Ovary (tissue), 9 donors: ENCODE data around the gene TM4SF18. TPM values are rescaled to one million over a fixed set of nuclear protein-coding genes. Genes with fewer than 3 reads are reported as not detected.

Source experiments
- DNase-seq, 5 donors: peaks; one replicate each; pipeline ENCODE4 v3.0.0-alpha.2; 2019 to 2020
- H3K27ac ChIP-seq, 2 donors: fragments of 200-600 bp; one replicate each; pipeline versions ENCODE4 v1.5.1 to v1.8.0; 2019 to 2022
- H3K27me3 ChIP-seq: fragments of 200-600 bp; one replicate; pipeline ENCODE4 v1.8.0; 2022
- H3K36me3 ChIP-seq: fragments of 200-600 bp; sonication (generic); one replicate; pipeline ENCODE4 v1.5.1; 2019
- H3K4me1 ChIP-seq: one replicate; pipeline ENCODE4 v1.8.1; 2013; ENCODE audit warnings: mild to moderate bottlenecking, moderate library complexity; ENCODE audit not compliant: insufficient read depth
- H3K4me3 ChIP-seq: fragments of 200-600 bp; sonication (generic); one replicate; pipeline ENCODE4 v1.5.1; 2017
- H3K9me3 ChIP-seq, 2 donors: fragments of 200-600 bp in 1 of 2; sonication (generic) in 1 of 2; one replicate each; pipeline versions ENCODE4 v1.5.1 to v1.8.1; 2013 to 2019; ENCODE audit warnings: mild to moderate bottlenecking in 1 of 2, moderate library complexity in 1 of 2
- EP300 ChIP-seq: sonication (generic); formaldehyde crosslinking; IDR thresholded peaks from one replicate; pipeline ENCODE4 v1.6.1; 2017; ENCODE audit warnings: antibody characterized with exemption
- POLR2A ChIP-seq: fragments of 450-650 bp; IDR thresholded peaks from one replicate; pipeline ENCODE4 v1.6.1; 2017; ENCODE audit warnings: antibody characterized with exemption, mild to moderate bottlenecking, moderate library complexity
- WGBS, 3 donors: extraction: QIAGEN DNeasy Blood & Tissue Kit in 1 of 3; methylation state at CpG; one replicate each; pipeline versions ENCODE4 v1.1.5 to v1.1.7; 2013 to 2017; 5-methylcytosine and 5-hydroxymethylcytosine counted together
- intact Hi-C, 4 donors: fragments of 100-400 bp; cut with DNase I; formaldehyde crosslinking; loops; one replicate each; pipeline versions ENCODE4 v1.11.0 to v1.15.1; 2022 to 2023
- polyA plus RNA-seq, 2 donors: library from polyadenylated mRNA; stranded (reverse); fragments of 200-250 nt in 1 of 2; fragments of 350-450 nt in 1 of 2; fragmentation: Illumina TruSeq in 1 of 2; extraction: RNeasy Lipid Tissue Mini Kit (QIAGEN cat#74804) in 1 of 2; gene quantifications; one replicate each; pipeline ENCODE4 v1.2.3, GENCODE V29; 2013 to 2014
- total RNA-seq, 7 donors: library from RNA; depleted of rRNA in 2 of 7; stranded (reverse); fragments of >200 nt in 2 of 7; fragmentation: NEBNext Ultra II Directional in 3 of 7; extraction: Animal tissue kit (Norgen Biotek cat#: 25700) in 3 of 7; gene quantifications; one replicate each; pipeline versions ENCODE4 v1.1.0 to v1.2.4, GENCODE V29; 2016 to 2023
- TF ChIP-seq, protein P1 (sequence below), 3 donors: fragments of 450-650 bp in 2 of 3; fragments of 200-600 bp in 1 of 3; IDR thresholded peaks; one replicate each; pipeline versions ENCODE4 v1.5.1 to v1.8.0; 2016 to 2022; ENCODE audit warnings: antibody characterized with exemption in 3 of 3, mild to moderate bottlenecking in 1 of 3
- donor health status: DM: no; HTN: no; CAD: no; lungs with moderate emphysema.
- donor health status: DM: no; HTN: no; CAD: no.
- donor health status: Bipolar disorder and iron deficiency.
- donor health status: DM: yes; HTN: yes; CAD: no.
- donor health status: DM: no; HTN: no; CAD: no.
- donor health status: DM: yes; HTN: yes; CAD: no.

TM4SF18 gene
- total and polyA plus RNA-seq, 9 donors, result 2.4 to 16.3 (median 4.8) TPM

DNA sequence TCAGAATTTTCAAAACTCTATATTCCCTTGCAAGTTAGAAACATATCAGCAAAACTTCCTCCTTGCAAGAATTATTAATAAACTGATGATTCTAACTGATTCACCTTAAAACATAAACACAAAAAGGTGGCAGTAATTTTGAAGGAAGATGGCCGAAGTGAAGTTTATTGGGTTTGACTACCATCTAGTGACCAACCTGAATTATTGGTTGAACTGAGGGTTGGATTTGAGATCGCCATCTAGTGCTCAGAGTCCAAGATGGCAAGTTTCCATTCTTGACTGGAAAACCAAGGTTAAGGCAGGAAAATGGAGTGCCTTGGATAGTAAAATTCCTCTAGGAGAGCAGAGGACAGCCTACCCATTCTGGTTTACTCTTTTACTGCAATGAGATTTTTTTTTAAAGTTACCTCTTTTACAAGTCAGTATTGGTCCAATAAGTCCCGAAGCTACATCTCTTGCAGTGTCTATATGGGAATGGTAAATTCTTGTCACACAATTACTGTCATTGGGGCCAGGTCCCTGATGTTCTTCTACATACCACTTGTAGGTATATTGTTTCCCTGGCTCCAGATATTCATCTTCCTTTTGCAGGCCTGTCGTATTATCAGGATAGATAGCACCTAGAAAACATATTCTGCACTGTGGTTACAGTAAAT is 60.2 kb downstream of the TM4SF18 start:
- no peaks in the 10 kb centered on the region for H3K4me1 ChIP-seq
- no peaks in the 10 kb centered on the region for H3K27me3 ChIP-seq
- H3K9me3 ChIP-seq, result no peaks in the 10 kb centered on the region
- no peaks in the 10 kb centered on the region for H3K36me3 ChIP-seq
- no peak overlapping the region for H3K4me3 ChIP-seq
- 37 to 43% (median 39%) methylated on average over 4 of the region's 4 CpGs for WGBS, 3 donors
- H3K27ac ChIP-seq, result no peak overlapping the region
- TF ChIP-seq, protein P1, sequence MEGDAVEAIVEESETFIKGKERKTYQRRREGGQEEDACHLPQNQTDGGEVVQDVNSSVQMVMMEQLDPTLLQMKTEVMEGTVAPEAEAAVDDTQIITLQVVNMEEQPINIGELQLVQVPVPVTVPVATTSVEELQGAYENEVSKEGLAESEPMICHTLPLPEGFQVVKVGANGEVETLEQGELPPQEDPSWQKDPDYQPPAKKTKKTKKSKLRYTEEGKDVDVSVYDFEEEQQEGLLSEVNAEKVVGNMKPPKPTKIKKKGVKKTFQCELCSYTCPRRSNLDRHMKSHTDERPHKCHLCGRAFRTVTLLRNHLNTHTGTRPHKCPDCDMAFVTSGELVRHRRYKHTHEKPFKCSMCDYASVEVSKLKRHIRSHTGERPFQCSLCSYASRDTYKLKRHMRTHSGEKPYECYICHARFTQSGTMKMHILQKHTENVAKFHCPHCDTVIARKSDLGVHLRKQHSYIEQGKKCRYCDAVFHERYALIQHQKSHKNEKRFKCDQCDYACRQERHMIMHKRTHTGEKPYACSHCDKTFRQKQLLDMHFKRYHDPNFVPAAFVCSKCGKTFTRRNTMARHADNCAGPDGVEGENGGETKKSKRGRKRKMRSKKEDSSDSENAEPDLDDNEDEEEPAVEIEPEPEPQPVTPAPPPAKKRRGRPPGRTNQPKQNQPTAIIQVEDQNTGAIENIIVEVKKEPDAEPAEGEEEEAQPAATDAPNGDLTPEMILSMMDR (IDR thresholded peaks at IDR 0.05), result peak; percentile 89 to 97 (median 96)
- no peak for TF ChIP-seq EP300
- peak in 2 of 5 donors; percentile 31 to 68 for DNase-seq
- intact Hi-C loops, result loop anchor here (2.0 to 10.0 kb wide), 6 partner anchors 146 to 318 kb away; partner anchors contain the start of gene HPS3 (in 1 of the 4)

DNA sequence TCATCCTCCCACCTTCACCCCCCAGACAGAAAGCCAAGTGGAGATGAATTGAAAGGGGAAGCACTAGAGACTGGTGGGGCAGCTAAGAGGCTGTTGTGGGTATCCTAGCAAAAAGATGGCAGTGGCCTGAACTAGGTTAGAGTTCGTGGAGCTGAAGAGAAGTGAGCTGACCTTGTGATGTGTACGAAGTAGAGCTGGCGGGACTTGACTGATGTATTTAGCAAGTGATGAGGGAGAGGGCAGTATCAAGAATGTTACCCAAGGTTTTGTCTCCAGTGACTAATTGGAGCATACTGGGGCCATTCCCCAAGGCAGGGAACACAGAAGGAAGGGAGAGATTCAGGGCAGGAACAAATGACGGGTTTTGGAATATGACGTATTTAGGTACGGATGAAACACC is 61.8 kb downstream of the TM4SF18 start:
- H3K4me3 ChIP-seq, result no peak overlapping the region
- no peak overlapping the region for H3K27ac ChIP-seq
- WGBS, 3 donors, result 84 to 91% (median 86%) methylated on average over 6 of the region's 6 CpGs
- H3K4me1 ChIP-seq, result no peaks in the 10 kb centered on the region
- intact Hi-C loops, result loop anchor here (2.0 to 10.0 kb wide), 7 partner anchors 144 to 317 kb away; partner anchors contain the start of gene HPS3 (in 1 of the 4)
- TF ChIP-seq POLR2A, result no peak
- TF ChIP-seq EP300, result no peak
- TF ChIP-seq, protein P1 (IDR thresholded peaks at IDR 0.05), result no peak
- no peaks in the 10 kb centered on the region for H3K27me3 ChIP-seq
- no peaks in the 10 kb centered on the region for H3K9me3 ChIP-seq
- no peaks in the 10 kb centered on the region for H3K36me3 ChIP-seq
- no peak for DNase-seq

DNA sequence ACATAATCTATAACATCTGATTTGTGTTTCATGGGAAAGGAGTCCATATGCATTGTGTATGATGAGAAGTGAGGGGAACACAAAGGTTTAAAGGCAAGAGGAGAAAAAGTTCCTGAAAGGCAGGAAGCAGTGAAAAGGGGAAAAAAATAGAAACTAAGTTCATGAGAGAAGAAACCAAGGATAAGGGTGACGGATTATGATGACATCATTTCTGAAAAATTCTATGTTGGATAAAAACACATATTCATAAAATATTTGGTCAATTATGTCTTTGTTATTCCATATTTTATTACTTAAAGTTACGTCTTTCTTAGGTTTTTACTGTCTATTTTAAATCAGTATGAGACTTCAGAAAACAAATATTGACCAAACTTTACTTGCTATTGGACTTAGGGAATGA is 63.3 kb downstream of the TM4SF18 start:
- DNase-seq, result no peak
- Histone ChIP-seq H3K4me3 (no peak overlapping the region), H3K36me3 (no peaks in the 10 kb centered on the region), H3K27ac (no peak overlapping the region), H3K27me3 (no peaks in the 10 kb centered on the region), H3K4me1 (no peaks in the 10 kb centered on the region), H3K9me3 (no peaks in the 10 kb centered on the region)
- no peak for TF ChIP-seq POLR2A
- TF ChIP-seq, protein P1 (IDR thresholded peaks at IDR 0.05), result no peak
- TF ChIP-seq EP300, result no peak
- 43 to 48% (median 47%) methylated on average over 2 of the region's 2 CpGs for WGBS, 3 donors
- intact Hi-C loops, result loop anchor here (2.0 to 10.0 kb wide), 5 partner anchors 143 to 315 kb away; partner anchors contain the start of gene HPS3 (in 1 of the 4)

DNA sequence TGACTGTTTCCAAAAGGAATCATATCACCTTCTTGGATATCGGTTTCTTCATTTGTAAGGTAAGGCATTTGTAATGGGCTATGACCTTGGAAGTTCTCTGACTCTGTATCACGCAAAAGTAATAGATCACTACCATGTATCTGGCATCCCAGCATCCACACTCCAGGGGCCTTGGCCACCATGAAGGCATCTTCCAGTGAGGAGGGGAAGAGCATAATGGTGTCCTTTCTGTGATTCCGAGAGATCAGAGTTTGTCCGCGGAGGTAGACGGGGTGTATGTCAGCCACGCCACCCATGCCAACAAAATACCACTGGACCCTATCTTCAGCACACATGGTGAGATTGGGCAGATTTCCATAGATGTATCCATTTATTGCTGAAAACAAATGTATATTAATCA is 63.7 kb downstream of the TM4SF18 start:
- H3K4me3 ChIP-seq, result no peak overlapping the region
- WGBS, 3 donors, result 96 to 97% (median 97%) methylated on average over 7 of the region's 7 CpGs
- no peaks in the 10 kb centered on the region for H3K4me1 ChIP-seq
- no peaks in the 10 kb centered on the region for H3K36me3 ChIP-seq
- TF ChIP-seq, protein P1 (IDR thresholded peaks at IDR 0.05), result no peak
- H3K27me3 ChIP-seq, result no peaks in the 10 kb centered on the region
- DNase-seq, result no peak
- intact Hi-C loops, result loop anchor here (2.0 to 10.0 kb wide), 5 partner anchors 142 to 315 kb away; partner anchors contain the start of gene HPS3 (in 1 of the 4)
- no peaks in the 10 kb centered on the region for H3K9me3 ChIP-seq
- no peak overlapping the region for H3K27ac ChIP-seq

Other genes with a start within 250 kb of the TM4SF18 start
- gene HLTF, start 247.1 kb downstream of the TM4SF18 start, total RNA-seq, result 10 to 100 TPM; 19.8 to 35.3 (median 31.3) TPM
- 10 to 100 TPM; 11.3 to 20.2 TPM for gene HLTF, start 247.1 kb downstream of the TM4SF18 start, polyA plus RNA-seq
- 10 to 100 TPM; 15.7 to 25.2 (median 17.9) TPM for gene HPS3, start 204.0 kb downstream of the TM4SF18 start, total RNA-seq
- gene HPS3, start 204.0 kb downstream of the TM4SF18 start, polyA plus RNA-seq, result 10 to 100 TPM; 11.4 to 16.7 TPM
- gene CP, start 111.8 kb downstream of the TM4SF18 start, total RNA-seq, result 10 to 100 TPM in 2 of 7 donors, 1 to 10 TPM in 4, under 1 TPM in 1; 0.63 to 90.3 (median 5.7) TPM
- 1 to 10 TPM in 1 of 2 donors, under 1 TPM in 1; 0.40 to 2.1 TPM for gene CP, start 111.8 kb downstream of the TM4SF18 start, polyA plus RNA-seq
- 100 to 1,000 TPM in 1 of 7 donors, 10 to 100 TPM in 6; 35.6 to 207 (median 54.9) TPM for gene TM4SF1, start 44.0 kb upstream of the TM4SF18 start, total RNA-seq
- gene TM4SF1, start 44.0 kb upstream of the TM4SF18 start, polyA plus RNA-seq, result 100 to 1,000 TPM; 103 to 184 TPM
- gene TM4SF4, start 141.1 kb upstream of the TM4SF18 start, total RNA-seq, result 1 to 10 TPM in 2 of 7 donors, under 1 TPM in 1, not detected in 4; 0.12 to 6.9 (median 4.6) TPM
- gene TM4SF4, start 141.1 kb upstream of the TM4SF18 start, polyA plus RNA-seq, result 1 to 10 TPM in 1 of 2 donors, under 1 TPM in 1; 0.10 to 4.5 TPM